Thoracic aorta (tissue), 2 donors: ENCODE measurements around the gene ASZ1. TPM values are rescaled to one million over a fixed set of nuclear protein-coding genes. Genes with fewer than 3 reads are reported as not detected.

Source experiments
- ATAC-seq: fragments of 150-250 bp; one replicate; pipeline ENCODE4 v1.8.0; 2017; ENCODE audit warnings: low read depth; ENCODE audit not compliant: insufficient number of reproducible peaks, low FRiP score
- DNase-seq: peaks from one replicate; pipeline ENCODE4 v3.0.0-alpha.2; 2020; ENCODE audit warnings: low spot score
- H3K27ac ChIP-seq, 2 donors: fragments of 200-600 bp; sonication (generic); 1 replicate in 1 of 2; 2 replicates in 1 of 2; pipeline ENCODE4 v1.5.1; 2016; ENCODE audit warnings: mild to moderate bottlenecking in 2 of 2, moderate library complexity in 2 of 2
- H3K27me3 ChIP-seq: fragments of 200-600 bp; sonication (generic); replicated peaks from 2 replicates; pipeline ENCODE4 v1.6.0; 2016; ENCODE audit warnings: mild to moderate bottlenecking; ENCODE audit not compliant: insufficient read depth
- H3K36me3 ChIP-seq: fragments of 200-600 bp; sonication (generic); one replicate; pipeline ENCODE4 v1.5.1; 2016
- H3K4me1 ChIP-seq, 2 donors: fragments of 200-600 bp; sonication (generic); 1 replicate in 1 of 2; 2 replicates in 1 of 2; pipeline versions ENCODE4 v1.5.1 to v1.6.0; 2016; ENCODE audit warnings: low read depth in 2 of 2, mild to moderate bottlenecking in 1 of 2; ENCODE audit not compliant: control insufficient read depth in 1 of 2
- H3K4me3 ChIP-seq: fragments of 200-600 bp; sonication (generic); 2 replicates; pipeline ENCODE4 v1.5.1; 2016; ENCODE audit warnings: mild to moderate bottlenecking
- H3K9me3 ChIP-seq: fragments of 200-600 bp; sonication (generic); 2 replicates; pipeline ENCODE4 v1.5.1; 2016
- total RNA-seq, 2 donors: library from RNA; depleted of rRNA; stranded (reverse); fragments of >200 nt; gene quantifications; one replicate each; pipeline versions ENCODE4 v1.1.0 to v1.2.3, GENCODE V29; 2016
- TF ChIP-seq, protein P1 (sequence below): fragments of 200-600 bp; sonication (generic); IDR thresholded peaks from one replicate; pipeline ENCODE4 v1.5.1; 2019; ENCODE audit warnings: antibody characterized with exemption

Gene ASZ1
- total RNA-seq, 2 donors from 2014 or later, result not detected

DNA sequence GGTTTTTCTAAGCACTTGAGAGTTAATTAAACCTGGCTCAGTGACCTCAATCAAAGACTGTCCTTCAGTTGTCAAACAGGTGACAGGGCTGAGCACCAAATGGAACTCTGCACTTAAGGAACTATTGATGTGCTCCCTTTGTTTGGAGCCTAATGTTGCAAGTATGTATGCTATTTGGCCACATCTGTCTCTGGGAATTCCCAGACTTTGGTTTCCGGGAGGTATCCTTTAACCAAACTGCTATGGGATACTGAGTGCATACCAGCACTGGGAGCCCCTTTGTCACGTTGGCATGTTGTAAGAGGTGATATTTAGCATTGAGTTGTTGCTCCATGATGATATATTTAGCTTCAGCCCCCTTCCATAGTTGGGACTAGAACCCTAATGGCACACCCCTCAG is 25.2 kb downstream of the ASZ1 start:
- no peaks in the 10 kb centered on the region for H3K4me1 ChIP-seq
- DNase-seq (no peak), ATAC-seq (no peak)
- TF ChIP-seq, protein P1, sequence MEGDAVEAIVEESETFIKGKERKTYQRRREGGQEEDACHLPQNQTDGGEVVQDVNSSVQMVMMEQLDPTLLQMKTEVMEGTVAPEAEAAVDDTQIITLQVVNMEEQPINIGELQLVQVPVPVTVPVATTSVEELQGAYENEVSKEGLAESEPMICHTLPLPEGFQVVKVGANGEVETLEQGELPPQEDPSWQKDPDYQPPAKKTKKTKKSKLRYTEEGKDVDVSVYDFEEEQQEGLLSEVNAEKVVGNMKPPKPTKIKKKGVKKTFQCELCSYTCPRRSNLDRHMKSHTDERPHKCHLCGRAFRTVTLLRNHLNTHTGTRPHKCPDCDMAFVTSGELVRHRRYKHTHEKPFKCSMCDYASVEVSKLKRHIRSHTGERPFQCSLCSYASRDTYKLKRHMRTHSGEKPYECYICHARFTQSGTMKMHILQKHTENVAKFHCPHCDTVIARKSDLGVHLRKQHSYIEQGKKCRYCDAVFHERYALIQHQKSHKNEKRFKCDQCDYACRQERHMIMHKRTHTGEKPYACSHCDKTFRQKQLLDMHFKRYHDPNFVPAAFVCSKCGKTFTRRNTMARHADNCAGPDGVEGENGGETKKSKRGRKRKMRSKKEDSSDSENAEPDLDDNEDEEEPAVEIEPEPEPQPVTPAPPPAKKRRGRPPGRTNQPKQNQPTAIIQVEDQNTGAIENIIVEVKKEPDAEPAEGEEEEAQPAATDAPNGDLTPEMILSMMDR, result no peak
- H3K36me3 ChIP-seq, result no peaks in the 10 kb centered on the region
- no peak overlapping the region for H3K27ac ChIP-seq
- no peak overlapping the region for H3K4me3 ChIP-seq
- H3K9me3 ChIP-seq, result no peaks in the 10 kb centered on the region
- no peaks in the 10 kb centered on the region for H3K27me3 ChIP-seq

DNA sequence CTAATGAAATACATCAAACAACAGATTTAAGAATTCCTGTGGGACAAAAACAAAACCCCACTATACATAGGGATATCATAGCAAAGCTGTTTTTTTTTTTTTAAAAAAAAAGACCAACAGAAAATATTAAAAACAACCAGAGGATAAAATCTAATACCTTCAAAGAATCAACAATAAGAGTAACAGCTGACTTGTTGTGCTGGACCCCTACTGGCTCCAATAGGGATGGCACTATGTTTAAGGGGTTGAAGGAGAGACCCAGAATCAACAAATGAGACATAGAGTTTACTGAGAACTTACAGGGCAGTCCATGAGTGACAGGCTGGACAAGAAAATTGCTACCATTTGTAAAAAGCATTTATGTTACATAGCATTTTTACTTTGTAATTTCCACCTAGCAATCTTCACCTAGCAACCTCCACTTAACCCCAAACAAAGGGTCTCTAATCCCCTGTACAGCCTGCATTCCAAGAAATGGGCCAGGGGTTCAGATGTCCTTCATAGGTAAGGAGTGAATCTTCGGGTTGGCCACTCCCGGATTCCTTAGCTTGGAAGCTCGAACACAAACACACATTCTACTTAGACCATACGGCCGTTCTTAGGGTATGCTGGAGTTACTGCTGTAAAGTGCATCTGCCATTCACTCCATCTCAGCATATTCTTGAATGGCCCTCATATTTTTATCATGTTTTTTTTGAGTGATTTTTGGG is 25.8 kb downstream of the ASZ1 start:
- TF ChIP-seq, protein P1, result no peak
- Histone ChIP-seq H3K4me1 (no peaks in the 10 kb centered on the region), H3K4me3 (no peak overlapping the region), H3K9me3 (no peaks in the 10 kb centered on the region), H3K27me3 (no peaks in the 10 kb centered on the region), H3K36me3 (no peaks in the 10 kb centered on the region), H3K27ac (no peak overlapping the region)
- DNase-seq (no peak), ATAC-seq (no peak)

DNA sequence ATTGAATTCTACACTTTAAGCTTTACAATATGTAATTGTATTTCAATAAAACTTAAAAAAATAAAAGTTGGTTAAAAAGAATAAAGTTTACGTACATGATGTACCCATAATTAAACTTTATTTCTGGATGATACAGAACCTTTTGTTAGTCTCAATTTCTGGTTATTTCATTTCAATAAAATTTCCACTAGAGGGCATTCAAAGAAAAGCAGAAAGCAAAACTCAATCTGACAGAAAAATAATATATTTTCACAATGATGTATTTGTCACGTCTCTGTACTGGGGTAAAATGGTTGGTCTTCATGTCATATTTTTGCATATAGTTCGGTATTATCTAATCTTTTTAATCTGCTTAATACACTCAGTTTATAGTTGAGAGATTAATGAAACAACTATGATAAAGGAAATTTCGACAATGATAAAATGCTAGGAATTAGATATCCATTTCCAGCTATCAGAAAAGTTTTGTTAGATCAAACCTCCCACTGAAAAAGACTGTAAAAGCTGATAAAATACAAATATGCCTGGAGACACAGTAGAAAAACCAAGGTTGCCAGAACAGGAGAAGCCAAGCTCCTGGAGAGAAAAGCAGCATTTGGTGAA is 27.4 kb downstream of the ASZ1 start:
- DNase-seq (no peak), ATAC-seq (no peak)
- TF ChIP-seq, protein P1, result peak; percentile 32
- Histone ChIP-seq H3K4me3 (no peak overlapping the region), H3K9me3 (no peaks in the 10 kb centered on the region), H3K4me1 (peaks cover 5 to 15% of the 10 kb centered on the region in 2 donors), H3K36me3 (no peaks in the 10 kb centered on the region), H3K27me3 (no peaks in the 10 kb centered on the region), H3K27ac (no peak overlapping the region)

DNA sequence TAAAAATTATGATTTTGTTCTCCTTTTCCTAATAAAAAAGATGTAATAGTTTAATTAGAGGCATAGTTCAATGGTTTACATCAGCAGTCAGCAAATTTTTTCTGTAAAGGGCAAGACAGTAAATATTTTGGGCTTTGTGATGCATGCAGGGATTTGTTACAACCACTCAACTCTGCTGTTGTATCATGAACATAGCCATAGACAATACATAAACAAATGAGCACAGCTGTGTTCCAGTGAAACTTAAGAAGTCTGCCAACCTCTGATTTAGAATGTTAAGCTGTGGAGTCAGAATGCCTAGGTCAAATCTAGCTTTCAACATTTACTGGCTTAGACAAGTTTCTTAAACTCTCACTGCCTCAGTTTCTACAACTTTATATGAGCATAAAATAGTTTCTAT is 31.6 kb downstream of the ASZ1 start:
- no peaks in the 10 kb centered on the region for H3K27me3 ChIP-seq
- H3K36me3 ChIP-seq, result no peaks in the 10 kb centered on the region
- peaks cover 5 to 18% of the 10 kb centered on the region in 2 donors for H3K4me1 ChIP-seq
- H3K27ac ChIP-seq, result no peak overlapping the region
- ATAC-seq (no peak), DNase-seq (no peak)
- no peak overlapping the region for H3K4me3 ChIP-seq
- TF ChIP-seq, protein P1, result no peak
- no peaks in the 10 kb centered on the region for H3K9me3 ChIP-seq

DNA sequence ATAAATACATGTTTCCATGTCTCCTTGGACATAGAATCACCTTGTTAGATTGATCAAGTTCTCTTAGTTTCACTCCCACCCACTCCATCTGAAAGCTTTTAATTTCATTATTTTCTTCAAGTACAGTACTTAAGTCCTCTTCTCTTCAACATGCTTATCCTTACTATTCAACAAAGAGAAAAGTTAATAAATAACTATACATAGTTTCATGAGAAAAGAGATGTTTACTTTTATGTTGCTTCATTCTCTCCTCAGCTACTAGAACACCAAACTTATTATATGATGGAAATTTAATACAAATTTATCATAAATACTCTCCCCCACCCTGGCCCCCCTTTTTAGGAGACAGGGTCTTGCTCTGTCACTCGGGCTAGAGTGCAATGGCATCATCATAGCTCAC is 33.5 kb downstream of the ASZ1 start:
- no peak overlapping the region for H3K27ac ChIP-seq
- DNase-seq, result no peak
- no peak for ATAC-seq

More for the DNA sequence above, 33.5 kb downstream of the ASZ1 start:
- Histone ChIP-seq H3K4me3 (no peak overlapping the region), H3K36me3 (no peaks in the 10 kb centered on the region), H3K27me3 (no peaks in the 10 kb centered on the region), H3K4me1 (peaks cover 5 to 18% of the 10 kb centered on the region in 2 donors), H3K9me3 (no peaks in the 10 kb centered on the region)
- TF ChIP-seq, protein P1, result no peak
